Spinal cord (tissue), 10 donors: Measurements from ENCODE around the gene VWA2. TPM values are rescaled to one million over a fixed set of nuclear protein-coding genes. Genes with fewer than 3 reads are reported as not detected.

ENCODE experiments used
- DNase-seq, 6 donors: peaks; one replicate each; pipeline versions ENCODE4 v3.0.0 to v3.0.0-alpha.2; 2013 to 2015; ENCODE audit warnings: low spot score in 6 of 6, low read depth in 4 of 6
- H3K27ac ChIP-seq: one replicate; pipeline ENCODE4 v1.5.1; 2013; ENCODE audit warnings: low read depth, low read length, control low read depth
- H3K27me3 ChIP-seq: one replicate; pipeline ENCODE4 v1.6.1; 2013; ENCODE audit warnings: low read length; ENCODE audit not compliant: control insufficient read depth, insufficient read depth
- H3K36me3 ChIP-seq: one replicate; pipeline ENCODE4 v1.6.1; 2013; ENCODE audit warnings: low read length; ENCODE audit not compliant: control insufficient read depth, insufficient read depth
- H3K4me1 ChIP-seq: one replicate; pipeline ENCODE4 v1.6.1; 2013; ENCODE audit warnings: low read length; ENCODE audit not compliant: control insufficient read depth, insufficient read depth
- H3K4me3 ChIP-seq: one replicate; pipeline ENCODE4 v1.5.1; 2013; ENCODE audit warnings: low read depth, low read length, control low read depth
- H3K9me3 ChIP-seq: one replicate; pipeline ENCODE4 v1.6.1; 2013; ENCODE audit warnings: low read length; ENCODE audit not compliant: control insufficient read depth, insufficient read depth
- WGBS: methylation state at CpG from one replicate; pipeline ENCODE4 v1.1.5; 2013; ENCODE audit warnings: missing lambda C conversion rate; ENCODE audit not compliant: insufficient coverage; 5-methylcytosine and 5-hydroxymethylcytosine counted together
- polyA plus RNA-seq, 2 donors: library from polyadenylated mRNA; unstranded; fragments of 120-200 nt; gene quantifications; one replicate each; pipeline ENCODE4 v1.2.1, GENCODE V29; 2013; ENCODE audit not compliant: insufficient read length in 2 of 2
- total RNA-seq, 2 donors: library from RNA; depleted of rRNA in 1 of 2; stranded (reverse); fragments of 120-200 nt in 1 of 2; fragments of >200 nt in 1 of 2; gene quantifications; one replicate each; pipeline versions ENCODE4 v1.2.3 to v1.2.4, GENCODE V29; 2013 to 2014
- donor health status: healthy.

The VWA2 gene
- total and polyA plus RNA-seq, 4 donors: 2.0 to 4.7 (median 3.7) TPM

DNA sequence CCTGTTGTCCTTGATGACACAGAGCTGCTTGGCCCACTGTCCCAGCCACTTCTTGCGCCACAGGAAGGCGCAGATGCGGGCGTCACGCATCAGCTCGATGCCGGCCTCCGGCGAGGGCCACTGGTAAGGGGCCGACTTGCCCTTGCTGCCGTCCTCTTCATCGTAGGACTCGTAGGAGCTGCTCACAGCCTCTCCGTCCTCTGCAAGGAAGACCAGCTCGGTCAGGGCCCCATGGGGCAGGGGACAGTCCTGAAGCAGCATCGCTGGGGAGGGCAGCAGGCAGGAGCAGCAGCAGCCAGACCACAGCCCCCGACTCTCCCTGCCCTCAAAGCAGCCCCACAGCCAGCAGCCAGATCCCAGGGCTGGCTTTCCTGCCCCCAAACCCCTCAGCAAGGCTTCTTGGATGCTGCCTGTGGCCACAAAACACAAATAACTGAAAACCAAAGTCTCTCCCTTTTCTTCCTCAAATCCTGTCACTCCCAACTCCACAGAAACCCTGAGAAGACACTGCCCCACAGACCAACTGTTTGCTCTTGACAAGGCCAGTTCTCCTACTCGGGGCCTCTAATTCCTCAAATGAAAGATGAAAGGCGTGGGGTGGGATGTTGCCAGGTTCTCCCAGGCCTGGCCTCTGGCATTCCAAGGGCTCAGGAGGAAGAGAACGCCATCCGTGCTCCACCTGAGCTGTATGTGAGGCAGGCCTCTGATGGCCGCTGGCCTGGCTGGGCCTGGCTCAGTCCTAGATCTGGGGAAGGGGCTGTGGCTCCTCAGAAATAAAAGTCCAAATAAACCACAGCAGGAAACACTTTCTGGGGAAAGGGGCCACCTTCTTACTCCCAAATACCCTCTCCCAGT lies 76.7 kb downstream of the VWA2 start:
- no peak for DNase-seq
- Histone ChIP-seq H3K4me1 (peaks cover 8% of the 10 kb centered on the region), H3K4me3 (no peak overlapping the region), H3K27ac (no peak overlapping the region), H3K9me3 (no peaks in the 10 kb centered on the region), H3K36me3 (peaks cover 18% of the 10 kb centered on the region), H3K27me3 (no peaks in the 10 kb centered on the region)
- 88% methylated on average over 21 of the region's 22 CpGs for WGBS

DNA sequence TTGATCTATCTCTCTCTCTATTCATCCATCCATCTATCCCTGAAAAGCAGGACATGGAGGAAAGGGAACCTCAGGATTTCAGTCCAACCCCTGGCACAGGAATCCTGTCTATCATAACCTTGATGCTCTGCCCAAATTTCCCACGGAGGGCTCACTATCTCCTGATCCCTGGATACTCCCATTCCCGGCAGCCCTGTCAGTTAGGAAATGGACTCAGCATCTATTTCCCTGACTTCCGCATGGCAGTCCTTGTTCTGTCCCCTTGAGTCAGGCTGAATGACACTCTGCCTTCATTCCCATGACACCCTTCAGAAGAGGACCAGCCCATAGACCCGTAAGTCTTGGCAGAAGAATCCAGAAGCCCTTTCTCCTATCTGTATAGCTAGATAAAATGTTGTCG lies 77.7 kb downstream of the VWA2 start:
- Histone ChIP-seq H3K27me3 (no peaks in the 10 kb centered on the region), H3K4me1 (peaks cover 9% of the 10 kb centered on the region), H3K27ac (no peak overlapping the region), H3K9me3 (no peaks in the 10 kb centered on the region), H3K36me3 (peaks cover 18% of the 10 kb centered on the region), H3K4me3 (no peak overlapping the region)
- 79% methylated on average over 3 of the region's 5 CpGs for WGBS
- DNase-seq: no peak

DNA sequence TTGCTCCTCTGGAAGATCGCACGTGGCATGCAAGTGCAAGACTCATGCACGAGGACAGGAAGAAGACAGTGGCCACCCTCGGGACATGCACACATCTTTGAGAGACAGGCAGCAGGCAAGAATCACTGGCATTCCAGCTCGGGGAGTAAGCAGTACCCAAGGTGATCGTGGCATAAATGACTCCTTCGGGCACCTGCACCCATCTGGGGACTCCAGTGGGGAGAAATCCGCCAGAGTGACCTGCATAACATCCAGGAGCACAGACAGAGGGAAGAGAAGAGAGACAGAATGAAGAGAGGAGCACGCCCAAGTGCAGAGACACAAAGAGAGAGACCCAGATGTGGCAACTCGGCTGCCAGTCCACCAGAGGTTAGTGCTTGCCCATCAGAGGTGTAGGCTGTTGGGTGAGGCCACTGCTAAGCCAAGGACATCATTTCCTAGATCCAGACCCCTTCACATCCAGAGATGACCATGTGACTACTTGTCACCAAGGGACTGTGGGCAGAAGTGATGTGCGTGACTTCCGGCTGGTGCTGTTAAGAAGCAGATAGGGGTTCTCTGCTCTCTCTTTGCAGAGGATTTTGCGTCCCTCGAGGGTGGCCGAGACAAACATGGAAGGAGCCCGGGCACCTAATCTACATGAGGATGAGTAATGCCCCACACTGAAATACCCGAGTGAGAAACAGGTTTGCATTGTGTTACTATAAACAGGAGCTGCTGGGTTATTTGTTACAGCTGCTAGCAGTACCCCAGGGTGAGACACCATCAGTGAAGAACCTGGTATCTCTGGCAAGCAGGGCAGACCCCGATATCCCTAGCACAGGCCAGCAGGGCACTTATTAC lies 80.6 kb downstream of the VWA2 start:
- DNase-seq: no peak
- 95% methylated on average over 18 of the region's 18 CpGs for WGBS
- no peak overlapping the region for H3K27ac ChIP-seq

DNA sequence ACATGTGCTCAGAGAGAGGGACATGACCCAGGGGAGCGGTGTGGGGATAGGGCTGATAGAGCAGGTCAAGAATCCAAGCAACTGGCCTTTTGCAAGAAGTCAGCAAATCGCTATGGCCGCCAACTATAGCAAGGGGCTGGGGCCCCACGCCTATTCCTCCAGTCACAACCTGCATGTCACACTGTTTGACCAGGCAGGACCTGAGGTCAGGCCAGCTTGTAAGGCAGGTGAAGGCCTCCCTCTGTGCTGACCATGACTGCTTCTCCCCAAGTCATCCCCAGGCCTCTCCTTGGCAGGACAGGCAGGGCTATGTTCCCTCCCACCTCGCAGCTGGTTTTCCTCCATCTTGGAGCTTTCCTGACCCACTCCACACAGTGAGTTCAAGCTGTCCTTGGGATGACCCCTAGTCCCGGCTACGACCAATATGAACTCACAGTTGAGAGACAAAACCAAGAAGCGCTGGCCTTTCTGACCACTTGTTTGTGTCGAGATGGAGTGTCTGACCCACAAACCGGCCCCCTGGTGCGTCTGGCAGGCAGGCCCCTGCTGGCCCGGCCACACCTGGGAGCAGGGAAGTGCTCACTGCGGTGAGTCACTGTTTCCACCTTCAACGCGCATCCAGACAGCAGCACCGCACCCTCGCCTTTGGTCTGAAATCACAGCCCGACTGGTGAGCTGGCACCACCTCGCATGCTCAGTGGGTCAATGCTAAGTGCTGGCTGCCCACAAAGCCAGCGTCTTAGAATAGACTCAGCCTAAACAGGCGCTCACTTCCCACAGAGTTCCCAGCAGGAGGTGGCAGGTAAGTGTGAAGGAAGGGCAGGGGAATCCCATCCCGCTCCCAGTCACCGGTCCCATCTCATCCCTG lies 81.4 kb downstream of the VWA2 start:
- Histone ChIP-seq H3K36me3 (peaks cover 11% of the 10 kb centered on the region), H3K9me3 (no peaks in the 10 kb centered on the region), H3K4me1 (peaks cover 17% of the 10 kb centered on the region), H3K27me3 (no peaks in the 10 kb centered on the region), H3K27ac (no peak overlapping the region), H3K4me3 (no peak overlapping the region)
- DNase-seq: no peak
- WGBS: 89% methylated on average over 19 of the region's 23 CpGs

More for the DNA sequence above, 80.6 kb downstream of the VWA2 start:
- Histone ChIP-seq H3K4me3 (no peak overlapping the region), H3K9me3 (no peaks in the 10 kb centered on the region), H3K4me1 (peaks cover 9% of the 10 kb centered on the region), H3K36me3 (peaks cover 13% of the 10 kb centered on the region), H3K27me3 (no peaks in the 10 kb centered on the region)

DNA sequence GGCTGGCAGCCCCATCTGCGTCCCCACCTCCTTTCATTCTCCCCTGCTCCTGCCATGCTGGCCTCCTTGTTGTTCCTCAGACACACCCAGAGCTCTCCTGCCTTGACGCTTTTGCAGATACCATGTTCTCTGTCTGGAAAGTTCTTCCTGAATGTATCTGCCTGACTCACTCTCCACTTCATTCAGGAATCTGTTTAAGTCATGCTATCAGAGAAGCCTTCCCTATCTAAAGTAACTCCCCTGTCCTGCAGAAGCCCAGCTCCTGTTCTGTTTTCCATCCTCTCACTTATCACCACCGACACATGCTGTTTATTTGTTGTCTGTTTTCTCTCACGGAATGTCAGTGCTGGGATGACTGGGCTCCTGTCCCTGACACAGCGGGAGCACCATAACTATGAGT lies 83.3 kb downstream of the VWA2 start:
- no peak for DNase-seq
- Histone ChIP-seq H3K4me1 (peaks cover 23% of the 10 kb centered on the region), H3K27ac (no peak overlapping the region), H3K27me3 (no peaks in the 10 kb centered on the region), H3K36me3 (peaks cover 6% of the 10 kb centered on the region), H3K9me3 (no peaks in the 10 kb centered on the region), H3K4me3 (no peak overlapping the region)
- WGBS: 96% methylated on average over 5 of the region's 5 CpGs

DNA sequence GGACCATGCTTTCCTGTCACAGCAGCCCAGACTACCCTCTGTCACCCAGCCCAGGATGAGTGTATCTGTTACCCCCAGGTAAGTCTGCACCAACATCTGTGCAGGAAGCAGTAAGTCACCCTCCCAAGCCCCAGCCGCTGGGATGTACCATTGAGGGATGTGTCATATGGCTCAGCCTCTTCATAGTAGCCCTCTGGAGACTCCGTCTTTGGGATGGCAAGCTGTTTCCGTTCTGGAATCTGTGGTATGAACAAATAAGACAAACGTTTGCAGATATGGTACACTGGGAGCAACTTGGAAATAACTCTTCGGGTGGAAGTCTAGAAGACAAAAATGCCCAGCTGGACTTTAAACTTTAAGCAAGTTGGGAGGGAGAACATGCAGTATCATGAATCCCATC lies 84.0 kb downstream of the VWA2 start:
- Histone ChIP-seq H3K9me3 (no peaks in the 10 kb centered on the region), H3K4me1 (peaks cover 27% of the 10 kb centered on the region), H3K4me3 (no peak overlapping the region), H3K36me3 (peaks cover 9% of the 10 kb centered on the region), H3K27me3 (no peaks in the 10 kb centered on the region), H3K27ac (no peak overlapping the region)
- DNase-seq: peak in 1 of 6 donors; percentile 12
- 84% methylated on average over 5 of the region's 5 CpGs for WGBS

DNA sequence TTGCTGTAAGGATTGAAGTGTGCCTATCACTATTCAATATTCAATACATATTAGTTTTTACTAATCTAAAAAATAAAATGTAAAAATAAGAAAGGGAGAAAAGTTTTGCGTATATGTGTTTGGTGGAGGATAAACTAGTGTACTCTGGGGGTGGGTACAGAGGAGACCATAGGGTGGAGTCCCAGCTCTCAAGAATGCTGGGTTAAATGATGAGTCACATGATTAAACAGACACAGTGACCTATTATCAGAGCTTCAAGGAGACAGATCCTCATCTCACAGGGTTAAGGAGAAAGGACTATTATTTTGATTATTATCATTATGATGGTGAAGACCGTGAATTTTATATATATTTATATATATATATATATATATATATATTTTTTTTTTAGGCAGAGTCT lies 87.7 kb downstream of the VWA2 start:
- no peak overlapping the region for H3K27ac ChIP-seq
- H3K4me3 ChIP-seq: no peak overlapping the region
- H3K9me3 ChIP-seq: no peaks in the 10 kb centered on the region
- peaks cover 12% of the 10 kb centered on the region for H3K36me3 ChIP-seq
- no peaks in the 10 kb centered on the region for H3K27me3 ChIP-seq
- WGBS: no CpG with 5 or more reads among the region's 2 CpGs
- peaks cover 44% of the 10 kb centered on the region for H3K4me1 ChIP-seq
- DNase-seq: no peak

DNA sequence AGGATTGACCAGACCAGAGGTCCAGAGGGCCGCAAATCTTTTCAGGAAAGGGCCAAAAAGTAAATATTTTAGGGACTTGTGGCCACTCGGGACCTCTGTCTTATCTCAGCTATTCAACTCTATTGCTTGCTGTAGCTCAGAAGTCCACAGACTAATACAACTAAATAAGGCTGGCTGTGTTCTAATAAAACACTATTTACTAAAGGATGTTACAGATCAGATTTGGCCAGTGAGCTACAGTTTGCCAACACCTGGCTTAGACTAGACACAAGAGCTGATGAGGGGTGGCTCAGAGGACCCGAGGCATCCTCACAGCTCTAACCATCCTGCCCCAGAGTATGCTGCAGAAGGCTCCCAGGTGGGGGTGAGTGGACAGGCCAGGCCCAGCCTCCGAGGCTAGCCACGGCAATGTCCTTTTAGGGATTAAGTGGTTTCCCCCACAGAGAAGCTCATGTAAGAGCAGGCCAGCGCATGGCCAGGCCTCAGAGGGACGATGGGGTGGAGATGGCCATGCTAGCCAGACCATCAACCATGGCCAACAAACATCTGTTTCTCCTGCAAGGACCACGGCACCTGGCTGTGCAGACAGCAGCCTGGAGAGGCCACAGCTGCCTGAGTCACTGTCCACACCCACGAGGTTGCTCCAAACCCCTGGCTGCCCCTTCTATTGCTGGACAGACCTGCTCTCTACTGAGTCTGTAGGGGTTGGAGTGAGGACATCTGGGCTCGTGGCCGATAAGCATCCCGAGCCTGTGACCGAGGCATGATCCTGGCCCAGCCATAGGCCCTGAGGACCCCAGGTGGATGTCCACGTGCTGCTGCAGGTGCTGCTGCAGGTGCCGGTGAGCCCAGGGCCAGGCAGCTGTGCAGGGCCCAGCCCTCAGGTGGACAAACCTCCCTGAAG lies 88.7 kb downstream of the VWA2 start:
- Histone ChIP-seq H3K27ac (no peak overlapping the region), H3K9me3 (no peaks in the 10 kb centered on the region), H3K4me1 (peaks cover 49% of the 10 kb centered on the region), H3K36me3 (peaks cover 12% of the 10 kb centered on the region), H3K27me3 (no peaks in the 10 kb centered on the region), H3K4me3 (no peak overlapping the region)
- no peak for DNase-seq
- WGBS: 91% methylated on average over 12 of the region's 15 CpGs
